ENCODE results near the gene SLC16A2.

DNA sequence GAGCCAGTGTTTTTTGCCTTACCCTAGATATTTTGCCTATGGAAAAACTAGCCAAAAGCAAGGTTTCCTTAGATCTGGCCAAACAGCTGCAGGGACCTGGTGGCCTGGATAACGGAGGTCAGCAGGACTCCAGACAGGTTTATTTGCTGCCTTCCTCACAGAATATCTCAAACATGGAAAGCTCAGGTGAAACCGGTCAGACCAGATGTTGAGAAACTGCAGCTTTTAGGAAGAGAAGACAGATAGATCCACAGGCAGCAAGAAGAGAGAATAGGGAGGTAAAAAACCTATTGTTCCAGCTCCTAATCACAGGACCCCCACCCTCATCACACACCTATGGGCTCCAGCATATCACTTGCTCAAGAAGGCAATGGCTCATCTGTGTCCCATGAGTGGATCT lies 16.2 kb downstream of the SLC16A2 start:
- TF ChIP-seq EZH2 (optimal IDR thresholded peaks at IDR 0.05; ENCODE audit: low read depth, low read length) = no peak
- no peak for TF ChIP-seq CTCF (IDR thresholded peaks at IDR 0.05; ENCODE audit: low read length)
- no peak for TF ChIP-seq EZH2phosphoT487 (IDR thresholded peaks at IDR 0.05; ENCODE audit: low read length)

Measured in MM.1S (cell line).